ENCODE data around the gene IDUA.

GRCh38 chr4:1011022-1011665 lies 24.3 kb downstream of the IDUA start, which contains the start of gene FGFRL1:
- TF ChIP-seq POLR2AphosphoS5 (IDR thresholded peaks at IDR 0.05) (peak in 2 of 4 donors; percentile 37 to 53), EP300 (IDR thresholded peaks at IDR 0.05) (no peak), POLR2A (IDR thresholded peaks at IDR 0.05) (no peak)
